Measurements from ENCODE around the gene PDE4D.

Gene PDE4D

DNA sequence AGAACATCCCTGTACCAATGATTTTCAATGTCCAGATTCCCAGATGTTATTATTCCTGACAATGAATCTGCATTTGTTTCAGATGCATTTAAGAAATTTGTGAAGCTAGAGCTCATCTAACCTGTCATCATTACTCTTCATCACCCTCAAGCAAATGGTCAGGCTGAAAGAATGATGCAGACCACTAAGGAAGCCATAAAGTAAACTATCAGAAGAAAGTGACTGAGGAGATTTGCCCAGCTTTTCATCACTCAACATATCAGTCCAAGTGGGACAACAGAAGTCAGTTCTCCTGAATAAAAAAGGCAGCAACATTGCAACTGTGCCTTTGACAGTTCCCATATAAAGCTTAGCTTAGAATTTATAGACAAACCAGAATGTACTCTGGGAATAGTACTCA lies 419.9 kb downstream of the PDE4D start:
- H3K4me1 ChIP-seq (ENCODE audit: control insufficient read depth in 2 of 2, insufficient read depth in 1 of 2, low read depth in 1 of 2, low read length in 2 of 2): no peaks in the 10 kb centered on the region
- H3K4ac ChIP-seq (ENCODE audit: low read length): no peak overlapping the region
- H2BK120ac ChIP-seq (ENCODE audit: low read depth, low read length): no peak overlapping the region
- no peak overlapping the region for H2AK5ac ChIP-seq (ENCODE audit: low read depth, low read length)
- H3K27ac ChIP-seq (replicated peaks; ENCODE audit: low read length): no peak overlapping the region
- H2BK12ac ChIP-seq (ENCODE audit: low read length): no peak overlapping the region
- H3K23ac ChIP-seq (ENCODE audit: low read depth, low read length, poor library complexity): no peak overlapping the region
- H3K27me3 ChIP-seq (ENCODE audit: control insufficient read depth in 3 of 3, insufficient read depth in 3 of 3, low read depth in 1 of 3, low read length in 3 of 3): no peaks in the 10 kb centered on the region
- H3K4me3 ChIP-seq (ENCODE audit: low read length in 2 of 2): no peak overlapping the region
- H3K14ac ChIP-seq (ENCODE audit: low read length): no peak overlapping the region
- H2BK15ac ChIP-seq (ENCODE audit: low read length): no peak overlapping the region
- no peak overlapping the region for H3K9ac ChIP-seq (ENCODE audit: low read depth, low read length, poor library complexity)
- H3K18ac ChIP-seq (ENCODE audit: low read length): no peak overlapping the region
- H4K8ac ChIP-seq (ENCODE audit: low read depth, low read length): no peak overlapping the region
- no peak overlapping the region for H3K4me2 ChIP-seq (ENCODE audit: insufficient read depth, low read length, poor library complexity, severe bottlenecking)
- DNase-seq (ENCODE audit: low spot score): no peak
- no peak overlapping the region for H2BK5ac ChIP-seq (ENCODE audit: low read length)
- no peak overlapping the region for H4K91ac ChIP-seq (ENCODE audit: low read depth, low read length, poor library complexity)
- H2AFZ ChIP-seq (ENCODE audit: low read length): no peak overlapping the region
- H3K79me1 ChIP-seq (ENCODE audit: low read depth, low read length): no peaks in the 10 kb centered on the region
- H3K9me3 ChIP-seq (replicated peaks in 1 of 2; ENCODE audit: control insufficient read depth in 2 of 2, insufficient read depth in 1 of 2, low read depth in 1 of 2, low read length in 2 of 2): no peaks in the 10 kb centered on the region
- H3K36me3 ChIP-seq (replicated peaks in 1 of 2; ENCODE audit: control insufficient read depth in 2 of 2, insufficient read depth in 2 of 2, low read length in 2 of 2): no peaks in the 10 kb centered on the region

DNA sequence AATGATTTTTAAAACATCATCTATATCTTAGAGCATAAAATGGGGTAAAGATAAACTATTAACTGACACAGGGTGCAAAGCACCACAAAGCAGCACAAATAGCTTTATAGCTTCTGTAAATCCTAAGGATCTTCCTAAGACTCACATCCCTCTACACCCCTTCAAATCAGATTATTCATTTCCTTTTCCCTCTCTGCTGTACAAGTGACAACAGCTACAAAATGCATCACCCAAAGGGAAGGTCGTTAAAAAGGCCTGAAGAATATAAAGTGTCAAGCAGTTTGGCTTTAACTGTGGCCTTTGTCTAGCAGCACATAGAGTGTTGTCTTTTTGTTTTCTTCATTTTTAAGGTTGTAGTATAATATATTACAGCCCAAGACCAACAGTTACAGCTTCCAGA lies 422.1 kb downstream of the PDE4D start:
- no CpG with 5 or more reads among the region's 1 CpG for WGBS, 2 donors (ENCODE audit: extremely low coverage in 2 of 2, insufficient read length in 2 of 2, insufficient replicate concordance in 1 of 2)
- Histone ChIP-seq H2BK15ac (ENCODE audit: low read length) (no peak overlapping the region), H2AK5ac (ENCODE audit: low read depth, low read length) (no peak overlapping the region)

DNA sequence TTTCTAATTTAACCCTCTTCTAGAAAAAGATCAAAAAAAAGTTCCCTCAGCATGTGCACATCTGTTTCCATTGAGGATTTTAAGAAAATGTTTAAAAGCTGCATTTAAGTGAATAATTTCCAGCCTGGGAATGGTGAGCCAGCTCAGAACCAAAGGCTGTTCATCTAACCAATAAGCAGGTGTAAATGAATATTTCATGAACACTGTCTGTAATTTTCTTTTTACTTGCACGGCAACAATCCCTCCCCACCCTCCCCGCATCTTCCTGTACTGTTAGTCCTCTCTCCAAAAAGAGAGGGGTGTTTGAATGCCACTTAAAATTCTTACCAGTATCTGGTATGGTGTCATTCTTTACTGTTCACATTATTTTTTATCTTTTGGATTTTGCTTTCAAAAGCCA lies 425.6 kb downstream of the PDE4D start:
- H3K27ac ChIP-seq (replicated peaks; ENCODE audit: low read length): no peak overlapping the region
- H4K8ac ChIP-seq (ENCODE audit: low read depth, low read length): no peak overlapping the region
- no peaks in the 10 kb centered on the region for H3K27me3 ChIP-seq (ENCODE audit: control insufficient read depth in 3 of 3, insufficient read depth in 3 of 3, low read depth in 1 of 3, low read length in 3 of 3)
- H2BK12ac ChIP-seq (ENCODE audit: low read length): no peak overlapping the region
- peaks cover 0 to 5% of the 10 kb centered on the region in 2 donors for H3K4me1 ChIP-seq (ENCODE audit: control insufficient read depth in 2 of 2, insufficient read depth in 1 of 2, low read depth in 1 of 2, low read length in 2 of 2)
- H3K4ac ChIP-seq (ENCODE audit: low read length): no peak overlapping the region
- no peaks in the 10 kb centered on the region for H3K79me1 ChIP-seq (ENCODE audit: low read depth, low read length)
- no CpG with 5 or more reads among the region's 2 CpGs for WGBS, 2 donors (ENCODE audit: extremely low coverage in 2 of 2, insufficient read length in 2 of 2, insufficient replicate concordance in 1 of 2)
- no peak overlapping the region for H2BK120ac ChIP-seq (ENCODE audit: low read depth, low read length)
- H3K4me2 ChIP-seq (ENCODE audit: insufficient read depth, low read length, poor library complexity, severe bottlenecking): no peak overlapping the region
- no peaks in the 10 kb centered on the region for H3K9me3 ChIP-seq (replicated peaks in 1 of 2; ENCODE audit: control insufficient read depth in 2 of 2, insufficient read depth in 1 of 2, low read depth in 1 of 2, low read length in 2 of 2)
- no peak overlapping the region for H3K9ac ChIP-seq (ENCODE audit: low read depth, low read length, poor library complexity)
- H2AFZ ChIP-seq (ENCODE audit: low read length): no peak overlapping the region
- H3K14ac ChIP-seq (ENCODE audit: low read length): no peak overlapping the region
- H2BK15ac ChIP-seq (ENCODE audit: low read length): no peak overlapping the region
- H3K23ac ChIP-seq (ENCODE audit: low read depth, low read length, poor library complexity): no peak overlapping the region
- no peak overlapping the region for H3K4me3 ChIP-seq (ENCODE audit: low read length in 2 of 2)
- H3K36me3 ChIP-seq (replicated peaks in 1 of 2; ENCODE audit: control insufficient read depth in 2 of 2, insufficient read depth in 2 of 2, low read length in 2 of 2): no peaks in the 10 kb centered on the region
- H2AK5ac ChIP-seq (ENCODE audit: low read depth, low read length): no peak overlapping the region
- no peak for DNase-seq (ENCODE audit: low spot score)
- H3K18ac ChIP-seq (ENCODE audit: low read length): no peak overlapping the region
- H4K91ac ChIP-seq (ENCODE audit: low read depth, low read length, poor library complexity): no peak overlapping the region
- no peak overlapping the region for H2BK5ac ChIP-seq (ENCODE audit: low read length)

More for the DNA sequence above, 422.1 kb downstream of the PDE4D start:
- no peak for DNase-seq (ENCODE audit: low spot score)
- Histone ChIP-seq H3K18ac (ENCODE audit: low read length) (no peak overlapping the region), H3K4me1 (ENCODE audit: control insufficient read depth in 2 of 2, insufficient read depth in 1 of 2, low read depth in 1 of 2, low read length in 2 of 2) (peaks cover 0 to 5% of the 10 kb centered on the region in 2 donors), H2AFZ (ENCODE audit: low read length) (no peak overlapping the region), H4K8ac (ENCODE audit: low read depth, low read length) (no peak overlapping the region), H3K9me3 (replicated peaks in 1 of 2; ENCODE audit: control insufficient read depth in 2 of 2, insufficient read depth in 1 of 2, low read depth in 1 of 2, low read length in 2 of 2) (no peaks in the 10 kb centered on the region), H3K4me3 (ENCODE audit: low read length in 2 of 2) (no peak overlapping the region), H3K27ac (replicated peaks; ENCODE audit: low read length) (no peak overlapping the region), H3K4me2 (ENCODE audit: insufficient read depth, low read length, poor library complexity, severe bottlenecking) (no peak overlapping the region), H3K79me1 (ENCODE audit: low read depth, low read length) (no peaks in the 10 kb centered on the region), H2BK5ac (ENCODE audit: low read length) (no peak overlapping the region), H3K36me3 (replicated peaks in 1 of 2; ENCODE audit: control insufficient read depth in 2 of 2, insufficient read depth in 2 of 2, low read length in 2 of 2) (no peaks in the 10 kb centered on the region), H2BK12ac (ENCODE audit: low read length) (no peak overlapping the region), H2BK120ac (ENCODE audit: low read depth, low read length) (no peak overlapping the region), H3K23ac (ENCODE audit: low read depth, low read length, poor library complexity) (no peak overlapping the region), H3K14ac (ENCODE audit: low read length) (no peak overlapping the region), H3K9ac (ENCODE audit: low read depth, low read length, poor library complexity) (no peak overlapping the region), H3K27me3 (ENCODE audit: control insufficient read depth in 3 of 3, insufficient read depth in 3 of 3, low read depth in 1 of 3, low read length in 3 of 3) (no peaks in the 10 kb centered on the region), H4K91ac (ENCODE audit: low read depth, low read length, poor library complexity) (no peak overlapping the region), H3K4ac (ENCODE audit: low read length) (no peak overlapping the region)

DNA sequence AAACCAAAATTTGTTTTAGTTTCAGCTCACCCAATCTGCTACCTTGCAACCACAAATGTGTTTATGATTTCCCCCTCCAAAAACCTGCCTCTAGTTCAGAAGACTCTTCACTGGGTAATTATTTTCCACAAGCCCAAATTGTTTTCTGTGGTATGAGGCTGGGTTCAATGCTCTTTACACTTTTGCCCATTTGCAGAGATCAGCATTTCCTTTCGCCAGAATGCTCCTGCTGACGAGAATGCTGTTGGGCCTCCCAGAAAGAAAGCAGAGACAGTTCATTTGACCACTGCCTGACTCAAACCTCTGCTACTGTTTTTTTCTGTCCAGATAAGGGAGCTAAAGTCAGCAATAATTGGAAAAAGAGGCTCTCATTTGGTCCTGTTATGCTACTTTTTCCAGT lies 427.3 kb downstream of the PDE4D start:
- Histone ChIP-seq H3K23ac (ENCODE audit: low read depth, low read length, poor library complexity) (no peak overlapping the region), H2BK5ac (ENCODE audit: low read length) (no peak overlapping the region), H3K14ac (ENCODE audit: low read length) (no peak overlapping the region), H3K27me3 (ENCODE audit: control insufficient read depth in 3 of 3, insufficient read depth in 3 of 3, low read depth in 1 of 3, low read length in 3 of 3) (no peaks in the 10 kb centered on the region), H3K9me3 (replicated peaks in 1 of 2; ENCODE audit: control insufficient read depth in 2 of 2, insufficient read depth in 1 of 2, low read depth in 1 of 2, low read length in 2 of 2) (no peaks in the 10 kb centered on the region), H3K4me2 (ENCODE audit: insufficient read depth, low read length, poor library complexity, severe bottlenecking) (no peak overlapping the region), H3K36me3 (replicated peaks in 1 of 2; ENCODE audit: control insufficient read depth in 2 of 2, insufficient read depth in 2 of 2, low read length in 2 of 2) (no peaks in the 10 kb centered on the region), H4K8ac (ENCODE audit: low read depth, low read length) (no peak overlapping the region), H3K4me3 (ENCODE audit: low read length in 2 of 2) (no peak overlapping the region), H2BK120ac (ENCODE audit: low read depth, low read length) (no peak overlapping the region), H3K4me1 (ENCODE audit: control insufficient read depth in 2 of 2, insufficient read depth in 1 of 2, low read depth in 1 of 2, low read length in 2 of 2) (peaks cover 0 to 5% of the 10 kb centered on the region in 2 donors), H2BK15ac (ENCODE audit: low read length) (no peak overlapping the region), H3K27ac (replicated peaks; ENCODE audit: low read length) (no peak overlapping the region), H3K4ac (ENCODE audit: low read length) (no peak overlapping the region), H2BK12ac (ENCODE audit: low read length) (no peak overlapping the region), H2AFZ (ENCODE audit: low read length) (no peak overlapping the region), H3K18ac (ENCODE audit: low read length) (no peak overlapping the region), H3K9ac (ENCODE audit: low read depth, low read length, poor library complexity) (no peak overlapping the region), H2AK5ac (ENCODE audit: low read depth, low read length) (no peak overlapping the region), H3K79me1 (ENCODE audit: low read depth, low read length) (no peaks in the 10 kb centered on the region), H4K91ac (ENCODE audit: low read depth, low read length, poor library complexity) (no peak overlapping the region)
- no peak for DNase-seq (ENCODE audit: low spot score)
- WGBS, 2 donors (ENCODE audit: extremely low coverage in 2 of 2, insufficient read length in 2 of 2, insufficient replicate concordance in 1 of 2): no CpG with 5 or more reads among the region's 2 CpGs
